HFF-Myc (cell line): ENCODE data around the gene CTSC.
"Not testable (repeated sequence)": the region's sequence is repeated elsewhere in the genome, so short reads cannot be mapped to it uniquely, and the experiment has no call there.

Experiments
- DNase-seq: peaks from one replicate; pipeline ENCODE4 v3.0.0-alpha.2; 2011; ENCODE audit warnings: low read depth; ENCODE audit errors: extremely low read depth
- H3K4me3 ChIP-seq: replicated peaks from 2 replicates; pipeline ENCODE4 v1.5.1; 2011; ENCODE audit warnings: low read depth, mild to moderate bottlenecking, control low read depth, low read length
- CTCF ChIP-seq: IDR thresholded peaks from 2 replicates; pipeline ENCODE4 v1.5.1; 2012; ENCODE audit warnings: mild to moderate bottlenecking, low read depth, low read length, control low read depth; ENCODE audit errors: missing control alignments

The CTSC gene

GRCh38 chr11:88330826-88331428 is 6.6 kb downstream of the CTSC start:
- no peak for DNase-seq
- H3K4me3 ChIP-seq = no peak overlapping the region
- TF ChIP-seq CTCF = no peak

- H3K4me3 ChIP-seq = no peak overlapping the region
- no peak for DNase-seq
- TF ChIP-seq CTCF = no peak
Observed at GRCh38 chr11:88329563-88330250, 7.8 kb downstream of the CTSC start.

GRCh38 chr11:88327462-88328143 is 9.9 kb downstream of the CTSC start:
- no peak for TF ChIP-seq CTCF
- no peak overlapping the region for H3K4me3 ChIP-seq
- no peak for DNase-seq

- no peak overlapping the region for H3K4me3 ChIP-seq
- DNase-seq = no peak
- no peak for TF ChIP-seq CTCF
Observed at GRCh38 chr11:88327061-88327460, 10.5 kb downstream of the CTSC start.

- no peak overlapping the region for H3K4me3 ChIP-seq
- TF ChIP-seq CTCF = no peak
- no peak for DNase-seq
Observed at GRCh38 chr11:88326099-88326498, 11.4 kb downstream of the CTSC start.

- no peak for TF ChIP-seq CTCF
- DNase-seq = no peak
- H3K4me3 ChIP-seq = no peak overlapping the region
Observed at GRCh38 chr11:88324562-88325345, 12.8 kb downstream of the CTSC start.

GRCh38 chr11:88322881-88323280 is 14.7 kb downstream of the CTSC start:
- DNase-seq, H3K4me3 ChIP-seq: not testable (repeated sequence)

GRCh38 chr11:88321412-88321811 is 16.1 kb downstream of the CTSC start:
- H3K4me3 ChIP-seq, DNase-seq: not testable (repeated sequence)
